Measurements from ENCODE around the gene CHST7. TPM values are rescaled to one million over a fixed set of nuclear protein-coding genes. Genes with fewer than 3 reads are reported as not detected.

CHST7 gene
- total and polyA plus RNA-seq, 10 of the 15 experiments (the other 5 are each of a cell fraction or from before 2014, with no cell fraction given): 0.58 to 11.0 (median 5.4) TPM

DNA sequence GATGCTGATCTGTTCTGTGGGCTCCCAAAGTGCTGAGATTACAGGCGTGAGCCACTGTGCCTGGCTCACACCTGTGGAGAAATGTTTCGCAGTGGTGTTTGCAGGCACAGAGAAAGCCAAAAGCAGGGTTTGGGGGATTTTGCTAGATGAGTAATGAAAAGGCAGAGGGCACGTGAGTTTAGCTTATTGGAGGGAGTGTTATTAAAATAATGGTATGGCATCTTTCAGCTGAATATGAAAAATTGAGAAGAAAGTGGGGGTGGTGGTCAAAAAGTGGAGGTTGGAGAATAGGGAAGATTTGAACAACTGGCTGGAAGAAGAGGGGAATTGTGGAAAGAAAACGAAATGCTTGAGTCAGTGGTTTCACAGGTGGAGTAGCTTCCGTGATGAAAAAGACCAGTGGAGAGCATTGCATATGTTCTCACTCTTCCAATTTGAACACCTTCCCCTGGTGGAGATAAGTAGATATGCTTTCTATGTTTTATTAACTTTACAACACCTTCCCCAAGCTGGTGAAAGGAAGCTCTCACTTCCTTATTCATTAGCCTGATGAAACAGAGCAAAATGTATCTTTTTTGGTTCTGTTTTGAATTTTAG is 1.1 kb upstream of the CHST7 start (continued):
- TF ChIP-seq CBFB (IDR thresholded peaks at IDR 0.05; ENCODE audit: low read depth): no peak
- peak; percentile 80 for TF ChIP-seq MTA2 (IDR thresholded peaks at IDR 0.05; ENCODE audit: low read depth)
- TF ChIP-seq MXI1 (IDR thresholded peaks at IDR 0.05; ENCODE audit: low read depth, low read length): 0 out of 2 replicates have a peak, but pooled peaks have one; percentile 26
- peak; percentile 14; the same call in 1 of the 2 replicates for TF ChIP-seq SMC3 (IDR thresholded peaks at IDR 0.05; ENCODE audit: borderline replicate concordance, low read length)

DNA sequence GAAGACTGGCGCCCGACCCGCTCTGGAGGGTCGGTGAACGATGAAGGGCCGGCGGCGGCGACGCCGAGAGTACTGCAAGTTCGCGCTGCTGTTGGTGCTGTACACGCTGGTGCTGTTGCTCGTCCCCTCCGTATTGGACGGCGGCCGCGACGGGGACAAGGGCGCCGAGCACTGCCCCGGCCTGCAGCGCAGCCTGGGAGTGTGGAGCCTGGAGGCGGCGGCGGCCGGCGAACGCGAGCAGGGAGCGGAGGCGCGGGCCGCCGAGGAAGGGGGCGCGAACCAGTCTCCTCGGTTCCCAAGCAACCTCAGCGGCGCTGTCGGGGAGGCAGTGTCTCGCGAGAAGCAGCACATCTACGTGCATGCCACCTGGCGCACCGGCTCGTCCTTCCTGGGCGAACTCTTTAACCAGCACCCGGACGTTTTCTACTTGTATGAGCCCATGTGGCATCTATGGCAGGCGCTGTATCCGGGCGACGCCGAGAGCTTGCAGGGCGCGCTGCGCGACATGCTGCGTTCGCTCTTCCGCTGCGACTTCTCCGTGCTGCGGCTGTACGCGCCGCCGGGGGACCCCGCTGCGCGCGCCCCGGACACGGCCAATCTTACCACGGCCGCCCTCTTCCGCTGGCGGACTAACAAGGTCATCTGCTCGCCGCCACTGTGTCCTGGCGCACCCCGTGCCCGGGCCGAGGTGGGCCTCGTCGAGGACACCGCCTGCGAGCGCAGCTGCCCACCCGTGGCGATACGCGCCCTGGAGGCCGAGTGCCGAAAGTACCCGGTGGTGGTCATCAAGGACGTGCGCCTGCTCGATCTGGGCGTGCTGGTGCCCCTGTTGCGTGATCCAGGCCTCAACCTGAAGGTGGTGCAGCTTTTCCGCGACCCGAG is 568 bp downstream of the CHST7 start:
- peak overlapping the region; percentile 69 for H3K4me3 ChIP-seq
- no peaks in the 10 kb centered on the region for H3K27me3 ChIP-seq (replicated peaks in 1 of 2; ENCODE audit: control insufficient read depth in 2 of 2, insufficient read depth in 2 of 2, low read length in 1 of 2)
- H2AFZ ChIP-seq (ENCODE audit: control insufficient read depth, low read depth, low read length): peak overlapping the region; percentile 68
- no peaks in the 10 kb centered on the region for H3K36me3 ChIP-seq (ENCODE audit: control insufficient read depth in 2 of 2, insufficient read depth in 2 of 2, low read length in 1 of 2)
- in situ Hi-C loops (cut with MboI) (no loop called here), intact Hi-C loops (cut with micrococcal nuclease; ENCODE audit: unreplicated experiment) (loop anchor here (5.0 kb wide), 1 partner anchor 138 kb away; no protein-coding TSS in a partner anchor)
- CTCF ChIA-PET: no interaction called here
- peaks cover 22% of the 10 kb centered on the region for H3K4me1 ChIP-seq (ENCODE audit: control insufficient read depth, insufficient read depth, low read length)
- ATAC-seq (peak; percentile 42), DNase-seq (ENCODE audit: low read depth, low spot score) (no peak), FAIRE-seq (no peak)
- no peaks in the 10 kb centered on the region for H4K20me1 ChIP-seq (ENCODE audit: control insufficient read depth, insufficient read depth)
- H3K4me2 ChIP-seq (ENCODE audit: control insufficient read depth, insufficient read depth): peak overlapping the region; percentile 75
- H3K9me3 ChIP-seq (replicated peaks; ENCODE audit: control insufficient read depth, insufficient read depth, low read length): no peaks in the 10 kb centered on the region
- POLR2A ChIA-PET: interaction anchor here (0.9 kb wide), 1 partner anchor 118 kb away, joined by 3 read pairs; no protein-coding TSS in a partner anchor
- SMC1A ChIA-PET (ENCODE audit: uncharacterized antibody, unreplicated experiment): interaction anchor here (0.6 kb wide), 1 partner anchor 18 kb away, joined by 3 read pairs; no protein-coding TSS in a partner anchor
- TF ChIP-seq CHD2 (IDR thresholded peaks at IDR 0.05; ENCODE audit: borderline replicate concordance, low read depth, low read length) (peak; percentile 98), SIN3A (IDR thresholded peaks at IDR 0.05; ENCODE audit: low read depth, low read length) (0 out of 2 replicates have a peak, but pooled peaks have one; percentile 71), BRCA1 (IDR thresholded peaks at IDR 0.05; ENCODE audit: low read depth, low read length) (peak; percentile 83), RCOR1 (conservative IDR thresholded peaks at IDR 0.05; ENCODE audit: low read depth, low read length) (0 out of 2 replicates have a peak, but pooled peaks have one; percentile 33), TCF3 (IDR thresholded peaks at IDR 0.05; ENCODE audit: borderline replicate concordance, insufficient read depth, low read depth, low read length) (0 out of 2 replicates have a peak, but pooled peaks have one; percentile 40), JUNB (IDR thresholded peaks at IDR 0.05) (no peak), RELA (IDR thresholded peaks at IDR 0.05; ENCODE audit: borderline replicate concordance, partially characterized antibody) (no peak), MXI1 (IDR thresholded peaks at IDR 0.05; ENCODE audit: low read depth, low read length) (peak; percentile 49; the same call in 1 of the 2 replicates), POLR2A (IDR thresholded peaks at IDR 0.05; ENCODE audit: low read depth, low read length) (peak; percentile 33; the same call in 1 of the 2 replicates), GATAD2B (conservative IDR thresholded peaks at IDR 0.05; ENCODE audit: low read depth) (0 out of 2 replicates have a peak, but pooled peaks have one; percentile 24), CEBPB (IDR thresholded peaks at IDR 0.05; ENCODE audit: borderline replicate concordance in 1 of 2, low read depth in 2 of 2, low read length in 2 of 2) (no peak), CREB1 (IDR thresholded peaks at IDR 0.05; ENCODE audit: low read depth) (peak; percentile 51; the same call in 1 of the 2 replicates), RAD21 (IDR thresholded peaks at IDR 0.05; ENCODE audit: insufficient read depth, low read depth, low read length) (no peak), DPF2 (IDR thresholded peaks at IDR 0.05) (0 out of 2 replicates have a peak, but pooled peaks have one; percentile 8), IKZF1 (conservative IDR thresholded peaks at IDR 0.05) (peak; percentile 70), CHD4 (IDR thresholded peaks at IDR 0.05) (no peak)
- TF ChIP-seq, protein P1, sequence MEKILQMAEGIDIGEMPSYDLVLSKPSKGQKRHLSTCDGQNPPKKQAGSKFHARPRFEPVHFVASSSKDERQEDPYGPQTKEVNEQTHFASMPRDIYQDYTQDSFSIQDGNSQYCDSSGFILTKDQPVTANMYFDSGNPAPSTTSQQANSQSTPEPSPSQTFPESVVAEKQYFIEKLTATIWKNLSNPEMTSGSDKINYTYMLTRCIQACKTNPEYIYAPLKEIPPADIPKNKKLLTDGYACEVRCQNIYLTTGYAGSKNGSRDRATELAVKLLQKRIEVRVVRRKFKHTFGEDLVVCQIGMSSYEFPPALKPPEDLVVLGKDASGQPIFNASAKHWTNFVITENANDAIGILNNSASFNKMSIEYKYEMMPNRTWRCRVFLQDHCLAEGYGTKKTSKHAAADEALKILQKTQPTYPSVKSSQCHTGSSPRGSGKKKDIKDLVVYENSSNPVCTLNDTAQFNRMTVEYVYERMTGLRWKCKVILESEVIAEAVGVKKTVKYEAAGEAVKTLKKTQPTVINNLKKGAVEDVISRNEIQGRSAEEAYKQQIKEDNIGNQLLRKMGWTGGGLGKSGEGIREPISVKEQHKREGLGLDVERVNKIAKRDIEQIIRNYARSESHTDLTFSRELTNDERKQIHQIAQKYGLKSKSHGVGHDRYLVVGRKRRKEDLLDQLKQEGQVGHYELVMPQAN (conservative IDR thresholded peaks at IDR 0.05): 0 out of 2 replicates have a peak, but pooled peaks have one; percentile 25
- H3K9ac ChIP-seq (ENCODE audit: control insufficient read depth, insufficient read depth, low read length): peak overlapping the region; percentile 54
- BruUV-seq (replicated peaks): no TSS peak
- H3K27ac ChIP-seq (ENCODE audit: control insufficient read depth, insufficient read depth): peak overlapping the region; percentile 80
- RAD21 ChIA-PET (ENCODE audit: unreplicated experiment): interaction anchor here (1.0 kb wide), 1 partner anchor 13 kb away, joined by 3 read pairs; no protein-coding TSS in a partner anchor
- peaks cover 38% of the 10 kb centered on the region for H3K79me2 ChIP-seq (ENCODE audit: control insufficient read depth, insufficient read depth, low read length)
- 46% methylated on average over 92 of the region's 107 CpGs for WGBS (ENCODE audit: insufficient coverage, insufficient replicate concordance, low lambda C conversion rate, missing lambda C conversion rate)

All from GM12878 (cell line).